K562 (cell line): Measurements from ENCODE around the gene CYTH1. TPM values are rescaled to one million over a fixed set of nuclear protein-coding genes. Genes with fewer than 3 reads are reported as not detected.
A peak's percentile ranks its signal among the peaks of the same experiment; 100 is the strongest.

Experiments used
- ATF1 ChIP-seq, 2 experiments: fragments of 450-650 bp in 1 of 2; IDR thresholded peaks; 2 replicates each; pipeline ENCODE4 v1.6.1; 2016; ENCODE audit warnings: missing compliant biosample characterization in 1 of 2, missing genetic modification characterization in 1 of 2
- BDP1 ChIP-seq: IDR thresholded peaks from 3 replicates; pipeline ENCODE4 v1.6.1; 2011; ENCODE audit not compliant: insufficient read length, insufficient read depth
- CHD1 ChIP-seq: fragments of 200-600 bp; sonication (generic); IDR thresholded peaks from one replicate; pipeline ENCODE4 v1.6.1; 2012; ENCODE audit warnings: mild to moderate bottlenecking, moderate library complexity, low read length, inconsistent platforms
- CHD7 ChIP-seq: fragments of 200-600 bp; sonication (generic); IDR thresholded peaks from one replicate; pipeline ENCODE4 v1.6.1; 2012; ENCODE audit warnings: mild to moderate bottlenecking, low read depth, low read length, inconsistent platforms
- E2F6 ChIP-seq, 2 experiments: IDR thresholded peaks; 2 replicates each; pipeline ENCODE4 v1.6.1; 2011; ENCODE audit warnings: borderline replicate concordance in 1 of 2, control low read depth in 1 of 2, low read depth in 1 of 2, low read length in 1 of 2, mild to moderate bottlenecking in 1 of 2, mixed read lengths in 1 of 2, moderate library complexity in 1 of 2; ENCODE audit not compliant: insufficient read depth in 1 of 2, insufficient read length in 1 of 2, poor library complexity in 1 of 2, severe bottlenecking in 1 of 2; ENCODE audit errors: extremely low read depth in 1 of 2
- MAFK ChIP-seq: IDR thresholded peaks from 2 replicates; pipeline ENCODE4 v1.6.1; 2011; ENCODE audit warnings: low read length, improper control_type of control experiment
- MTF1 ChIP-seq: fragments of 250-450 bp; sonication (Bioruptor Pico); IDR thresholded peaks from 2 replicates; pipeline ENCODE4 v1.9.0; 2021; ENCODE audit warnings: moderate library complexity, mild to moderate bottlenecking, inconsistent platforms, borderline replicate concordance
- NFATC3 ChIP-seq: fragments of 450-650 bp; IDR thresholded peaks from 2 replicates; pipeline ENCODE4 v1.6.1; 2017; ENCODE audit warnings: mild to moderate bottlenecking
- NFRKB ChIP-seq: fragments of 450-650 bp; IDR thresholded peaks from 2 replicates; pipeline ENCODE4 v1.6.1; 2016; ENCODE audit warnings: low read depth
- SNIP1 ChIP-seq: fragments of 450-650 bp; IDR thresholded peaks from 2 replicates; pipeline ENCODE4 v1.7.1; 2017; ENCODE audit warnings: low read depth, mild to moderate bottlenecking
- SP2 ChIP-seq: IDR thresholded peaks from 2 replicates; pipeline ENCODE4 v1.6.1; 2011; ENCODE audit warnings: mild to moderate bottlenecking, low read depth, low read length, moderate library complexity; ENCODE audit not compliant: poor library complexity, severe bottlenecking; ENCODE audit errors: extremely low read depth
- ZNF644 ChIP-seq: fragments of 200-800 bp; sonication (Bioruptor generic); IDR thresholded peaks from 2 replicates; pipeline ENCODE4 v1.6.1; 2016; ENCODE audit warnings: low read depth, missing genetic modification characterization, missing compliant biosample characterization
- ZNF77 ChIP-seq: fragments of 250-450 bp; sonication (Bioruptor Pico); IDR thresholded peaks from 2 replicates; pipeline ENCODE4 v1.5.0; 2020
- ZNF778 ChIP-seq: fragments of 450-650 bp; formaldehyde crosslinking; IDR thresholded peaks from 2 replicates; pipeline ENCODE4 v1.4.0; 2020; ENCODE audit warnings: mild to moderate bottlenecking, moderate library complexity
- polyA plus RNA-seq, 8 experiments: library from polyadenylated mRNA; depleted of rRNA in 4 of 8; stranded (reverse) in 5 of 8; unstranded in 3 of 8; fragments of >200 nt; fragmentation: Nextera tagmentation in 2 of 8; fragmentation: Illumina TruSeq in 1 of 8; extraction: Ambion mirVana in 2 of 8; extraction: Trizol in 1 of 8; gene quantifications; 2 replicates each; pipeline versions ENCODE4 v1.2.1 to v1.2.3, GENCODE V29; 2011 to 2014; ENCODE audit warnings: inconsistent platforms in 1 of 8, missing spikeins in 1 of 8
- total RNA-seq, 7 experiments: library from RNA; depleted of rRNA in 6 of 7; stranded (reverse); fragments of >200 nt in 6 of 7; fragmentation: Illumina TruSeq in 2 of 7; extraction: Trizol in 2 of 7; gene quantifications; 2 replicates each; pipeline versions ENCODE4 v1.2.1 to v1.2.3, GENCODE V29; 2011 to 2021; ENCODE audit warnings: low replicate concordance in 1 of 7
- TF ChIP-seq, protein P1 (sequence below): IDR thresholded peaks from 3 replicates; pipeline ENCODE4 v1.6.1; 2011; ENCODE audit warnings: borderline replicate concordance, mild to moderate bottlenecking; ENCODE audit not compliant: insufficient read length, insufficient read depth

CYTH1 gene
- total and polyA plus RNA-seq, 9 of the 15 experiments (the other 6 are each of a cell fraction or from before 2014, with no cell fraction given) = 0.52 to 27.7 (median 16.8) TPM

- TF ChIP-seq CHD7 (no peak), ATF1 (CRISPR knock-in tag; IDR thresholded peaks at IDR 0.05) (no peak), ATF1 (tag; IDR thresholded peaks at IDR 0.05) (no peak), ZNF77 (CRISPR knock-in tag) (no peak), ZNF644 (tag) (no peak), CHD1 (no peak), MAFK (0 out of 2 replicates have a peak, but pooled peaks have one; percentile 8), BDP1 (no peak), SNIP1 (no peak), NFATC3 (no peak), MTF1 (CRISPR knock-in tag) (no peak), NFRKB (no peak), E2F6 (IDR thresholded peaks at IDR 0.05; ENCODE audit: borderline replicate concordance in 1 of 2, extremely low read depth in 1 of 2, insufficient read depth in 1 of 2, insufficient read length in 1 of 2, low read depth in 1 of 2, low read length in 1 of 2, poor library complexity in 1 of 2, severe bottlenecking in 1 of 2) (no peak), ZNF778 (CRISPR knock-in tag) (no peak), SP2 (no peak)
- TF ChIP-seq, protein P1, sequence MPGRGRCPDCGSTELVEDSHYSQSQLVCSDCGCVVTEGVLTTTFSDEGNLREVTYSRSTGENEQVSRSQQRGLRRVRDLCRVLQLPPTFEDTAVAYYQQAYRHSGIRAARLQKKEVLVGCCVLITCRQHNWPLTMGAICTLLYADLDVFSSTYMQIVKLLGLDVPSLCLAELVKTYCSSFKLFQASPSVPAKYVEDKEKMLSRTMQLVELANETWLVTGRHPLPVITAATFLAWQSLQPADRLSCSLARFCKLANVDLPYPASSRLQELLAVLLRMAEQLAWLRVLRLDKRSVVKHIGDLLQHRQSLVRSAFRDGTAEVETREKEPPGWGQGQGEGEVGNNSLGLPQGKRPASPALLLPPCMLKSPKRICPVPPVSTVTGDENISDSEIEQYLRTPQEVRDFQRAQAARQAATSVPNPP = no peak
Observed at GRCh38 chr17:78748730-78749317, 33.2 kb downstream of the CYTH1 start (continued).
